Stimulated activated CD4-positive, alpha-beta T cell treated with anti-CD3 and anti-CD28 coated beads, Interleukin-1b, Interleukin-23, amount 100 ng/mL, for 48 hours (primary cell): Measurements from ENCODE around the gene ANP32E.
A peak's percentile ranks its signal among the peaks of the same experiment; 100 is the strongest.

Experiments used
- DNase-seq: peaks from one replicate; pipeline ENCODE4 v3.0.0-alpha.2; 2020

Gene ANP32E

DNA sequence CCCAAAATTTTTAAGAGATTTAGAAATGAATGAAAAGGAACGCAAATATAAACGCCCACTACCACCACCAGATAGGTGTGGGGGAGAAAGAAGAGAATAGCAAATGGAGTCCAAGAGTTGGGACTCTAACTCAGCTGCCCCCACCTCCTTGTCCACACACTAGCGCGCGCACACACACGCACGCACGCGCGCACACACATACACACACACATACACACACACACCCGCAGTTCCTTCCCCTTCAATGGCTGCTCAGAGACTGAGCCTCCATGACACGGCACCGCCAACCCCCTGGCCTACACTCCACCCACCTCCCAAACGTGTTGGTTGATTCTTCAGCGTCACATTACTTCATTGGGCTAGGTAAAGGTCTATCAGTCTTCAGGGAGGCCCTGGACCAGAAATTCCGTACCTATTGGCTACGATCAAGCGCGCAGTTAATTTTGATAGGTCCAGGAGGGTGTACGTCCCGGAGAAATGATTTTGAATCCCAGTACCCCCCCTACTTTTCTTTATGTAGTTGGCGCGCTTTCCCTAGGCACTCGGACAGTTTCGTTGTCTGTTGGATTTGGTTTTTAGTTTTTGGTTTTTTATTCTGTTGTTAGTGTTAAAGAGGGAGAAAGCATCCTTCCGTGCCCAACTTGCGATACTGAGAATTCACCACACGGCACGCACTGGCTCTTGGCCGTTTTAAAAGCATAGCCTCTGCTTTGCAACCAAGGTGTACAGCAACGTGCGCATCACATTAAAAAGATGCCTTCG lies at the start of gene ANP32E:
Gene ANP32E, minus strand, starts transcription at position 261 of the 762 bp plus-strand sequence. CDS start 326 bp downstream, outside the sequence.
- peak; percentile 96 for DNase-seq

DNA sequence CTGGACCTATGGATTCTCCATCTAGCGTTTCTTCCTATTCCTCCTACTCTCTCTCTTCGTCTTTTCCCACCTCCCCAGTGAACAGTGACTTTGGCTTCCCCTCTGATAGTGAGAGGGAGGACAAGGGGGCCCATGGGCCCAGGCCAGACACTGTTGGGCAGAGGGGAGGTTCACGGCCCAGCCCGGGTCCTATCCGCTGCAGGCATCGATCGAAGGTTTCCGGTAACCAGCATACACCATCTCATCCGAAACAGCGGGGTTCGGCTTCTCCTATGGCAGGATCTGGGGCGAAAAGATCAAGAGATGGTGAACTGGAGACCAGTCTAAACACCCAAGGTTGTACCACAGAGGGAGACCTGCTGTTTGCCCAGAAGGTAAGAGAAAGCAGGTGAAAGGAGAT lies 47.3 kb upstream of the ANP32E start:
- DNase-seq = no peak

- peak; percentile 8 for DNase-seq
These were observed 46.6 kb upstream of the ANP32E start for GRCh38 chr1:150282558-150282958.

DNA sequence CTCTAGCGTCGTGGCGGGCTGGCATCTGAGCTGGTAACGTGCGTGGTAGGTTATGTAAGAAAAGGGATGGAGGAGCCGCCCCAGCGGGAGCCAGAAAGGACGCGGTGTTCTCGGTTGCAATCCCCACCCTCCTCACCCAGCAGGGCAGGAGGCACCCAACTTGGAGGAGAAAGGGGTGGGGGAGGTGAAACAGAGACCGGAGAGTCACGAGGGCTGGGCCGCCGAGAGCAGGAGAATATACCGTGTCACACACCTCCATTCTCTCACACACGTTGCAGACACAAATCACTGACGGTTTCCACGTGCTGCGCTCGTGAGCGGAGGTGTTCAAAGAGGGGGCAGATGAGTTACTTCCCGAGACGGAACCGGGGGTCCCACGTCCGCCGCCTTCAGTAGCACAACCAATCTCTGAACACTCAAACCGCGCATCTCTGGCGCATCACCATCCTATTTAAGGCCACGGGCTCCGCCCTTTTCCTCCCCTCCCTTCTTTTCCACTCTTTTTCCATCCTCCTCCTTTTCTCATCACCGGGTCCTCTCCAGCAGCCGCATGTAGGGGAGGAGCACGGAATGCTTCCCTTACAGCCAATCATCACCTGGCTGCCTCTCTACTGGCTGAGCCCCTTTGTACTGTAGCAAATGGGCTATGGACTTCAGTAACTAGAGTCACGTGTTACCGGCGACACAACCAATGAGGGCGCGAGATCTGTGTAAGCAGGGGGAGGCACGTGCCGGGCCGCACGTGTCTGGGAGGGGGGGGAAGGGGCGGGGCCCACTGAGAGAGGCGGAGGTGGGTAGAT lies 46.0 kb upstream of the ANP32E start, which contains the start of gene CIART:
Gene CIART, plus strand, starts transcription at position 797 of the 800 bp plus-strand sequence. CDS start 714 bp downstream, outside the sequence.
- DNase-seq = peak; percentile 88

GRCh38 chr1:150281221-150281757 lies 45.4 kb upstream of the ANP32E start:
- peak; percentile 57 for DNase-seq

GRCh38 chr1:150280138-150280707 lies 44.3 kb upstream of the ANP32E start:
- no peak for DNase-seq

GRCh38 chr1:150273311-150273710 lies 37.4 kb upstream of the ANP32E start:
- no peak for DNase-seq

GRCh38 chr1:150271291-150271959 lies 35.5 kb upstream of the ANP32E start:
- DNase-seq = no peak

DNA sequence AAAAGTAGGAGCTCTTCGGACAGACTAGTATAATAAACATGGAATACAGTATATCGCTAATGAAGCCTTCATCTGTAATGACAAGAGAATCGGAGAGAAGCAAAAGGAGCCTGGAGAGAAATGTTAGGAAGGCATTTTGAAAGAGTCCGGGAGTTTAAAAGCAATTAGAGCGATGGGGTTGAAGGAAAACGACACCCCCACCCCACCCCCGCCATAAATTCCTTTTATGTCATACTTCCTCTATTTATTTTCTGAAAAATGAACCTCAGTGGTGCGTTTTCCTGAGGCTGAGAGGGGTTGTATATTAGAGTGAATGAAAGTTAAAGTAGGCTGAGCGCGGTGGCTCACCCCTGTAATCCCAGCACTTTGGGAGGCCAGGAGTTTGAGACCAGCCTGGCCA lies 33.5 kb upstream of the ANP32E start:
- DNase-seq = no peak

DNA sequence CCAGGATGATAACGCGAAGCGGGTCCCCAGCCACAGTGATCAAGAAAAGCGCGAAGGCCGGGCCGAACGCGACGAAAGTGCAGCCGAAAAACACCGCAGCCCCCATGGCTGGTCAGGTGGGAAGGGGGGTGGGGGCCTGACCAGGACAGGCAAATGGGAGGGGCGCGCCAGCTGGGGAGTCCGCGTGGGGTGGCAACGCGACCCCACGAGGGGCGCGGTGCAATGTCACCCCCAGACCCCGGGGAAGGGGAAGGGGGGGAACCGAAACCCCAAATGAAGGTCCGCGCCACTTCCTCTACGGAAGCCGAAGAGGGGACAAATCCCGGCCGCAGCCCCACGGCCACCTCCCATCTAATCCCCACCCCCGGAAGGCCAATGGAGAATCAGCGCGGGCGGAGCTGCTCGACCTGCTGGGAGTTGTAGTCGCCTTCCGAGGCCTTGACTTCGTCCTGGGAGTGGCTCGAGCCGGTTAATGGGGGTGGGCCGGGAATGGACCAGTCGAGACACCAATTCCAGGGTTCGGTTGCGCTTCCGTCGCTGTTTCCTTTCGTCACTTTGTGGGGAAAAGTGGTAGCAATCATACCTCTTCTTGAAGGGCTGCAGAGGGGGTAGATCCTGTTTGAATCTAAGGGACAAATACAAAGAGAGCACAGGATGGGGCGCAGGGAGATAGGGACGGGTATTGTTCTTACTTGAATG lies 32.9 kb upstream of the ANP32E start, which contains the start of gene APH1A:
Gene APH1A, minus strand, starts transcription at position 312 of the 699 bp plus-strand sequence. Its CDS starts 206 bp downstream, at position 106.
- DNase-seq = peak; percentile 96

DNA sequence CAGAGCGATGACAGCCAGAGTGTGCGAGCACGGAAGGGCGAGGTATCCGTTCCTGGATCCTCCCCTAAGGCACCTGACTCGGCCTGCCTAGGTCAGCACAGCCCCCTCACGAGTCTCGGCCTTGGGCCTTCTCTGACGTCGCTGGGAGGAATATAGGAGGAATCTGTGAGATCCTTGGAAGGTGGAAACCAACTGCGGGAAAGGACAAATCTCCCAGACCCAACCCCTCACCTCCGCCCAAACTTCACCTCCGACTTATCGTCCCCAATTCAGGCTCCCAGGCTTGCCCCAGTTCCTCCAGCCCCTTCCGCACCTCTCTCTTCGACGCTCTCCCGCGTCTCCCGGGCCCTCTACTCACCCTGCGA lies 32.4 kb upstream of the ANP32E start:
- peak; percentile 30 for DNase-seq

DNA sequence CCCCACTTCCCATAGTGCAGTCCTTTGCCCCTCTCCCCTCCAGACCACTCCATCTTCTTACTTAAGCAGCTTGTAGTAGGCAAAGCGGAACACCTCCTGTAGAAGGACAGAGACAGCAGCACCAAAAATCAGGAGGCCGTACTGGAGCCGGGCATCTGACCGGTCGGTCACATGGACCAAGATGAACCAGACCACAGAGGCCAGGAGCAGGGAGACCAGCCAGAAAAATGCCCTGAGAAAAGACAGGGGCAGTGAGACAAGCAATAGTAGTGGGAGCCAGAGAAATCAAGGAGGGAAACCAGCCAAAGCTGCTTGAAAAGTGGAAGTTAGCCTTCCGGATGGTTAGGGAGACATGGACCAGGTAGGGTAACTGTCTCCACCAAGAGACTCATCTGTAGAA lies 32.0 kb upstream of the ANP32E start:
- DNase-seq = no peak

GRCh38 chr1:150263549-150263948 lies 27.6 kb upstream of the ANP32E start:
- no peak for DNase-seq

- DNase-seq = no peak
These were observed 26.7 kb upstream of the ANP32E start for GRCh38 chr1:150262388-150263320.

DNA sequence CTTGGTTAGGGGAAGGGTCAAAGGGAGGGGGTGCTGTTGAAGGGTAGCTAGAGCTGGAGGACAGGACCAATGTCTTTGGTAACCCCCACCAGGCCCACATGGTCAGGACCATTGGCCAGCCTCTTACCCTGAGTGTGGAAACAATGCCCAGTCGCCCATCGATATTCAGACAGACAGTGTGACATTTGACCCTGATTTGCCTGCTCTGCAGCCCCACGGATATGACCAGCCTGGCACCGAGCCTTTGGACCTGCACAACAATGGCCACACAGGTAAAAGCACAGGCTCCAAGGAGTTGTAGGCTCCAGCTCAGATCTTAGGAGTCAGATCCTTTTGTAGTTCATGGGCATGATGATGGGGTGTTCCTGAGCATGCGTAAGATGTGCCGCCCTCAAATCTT lies 25.5 kb upstream of the ANP32E start:
- DNase-seq = no peak

DNA sequence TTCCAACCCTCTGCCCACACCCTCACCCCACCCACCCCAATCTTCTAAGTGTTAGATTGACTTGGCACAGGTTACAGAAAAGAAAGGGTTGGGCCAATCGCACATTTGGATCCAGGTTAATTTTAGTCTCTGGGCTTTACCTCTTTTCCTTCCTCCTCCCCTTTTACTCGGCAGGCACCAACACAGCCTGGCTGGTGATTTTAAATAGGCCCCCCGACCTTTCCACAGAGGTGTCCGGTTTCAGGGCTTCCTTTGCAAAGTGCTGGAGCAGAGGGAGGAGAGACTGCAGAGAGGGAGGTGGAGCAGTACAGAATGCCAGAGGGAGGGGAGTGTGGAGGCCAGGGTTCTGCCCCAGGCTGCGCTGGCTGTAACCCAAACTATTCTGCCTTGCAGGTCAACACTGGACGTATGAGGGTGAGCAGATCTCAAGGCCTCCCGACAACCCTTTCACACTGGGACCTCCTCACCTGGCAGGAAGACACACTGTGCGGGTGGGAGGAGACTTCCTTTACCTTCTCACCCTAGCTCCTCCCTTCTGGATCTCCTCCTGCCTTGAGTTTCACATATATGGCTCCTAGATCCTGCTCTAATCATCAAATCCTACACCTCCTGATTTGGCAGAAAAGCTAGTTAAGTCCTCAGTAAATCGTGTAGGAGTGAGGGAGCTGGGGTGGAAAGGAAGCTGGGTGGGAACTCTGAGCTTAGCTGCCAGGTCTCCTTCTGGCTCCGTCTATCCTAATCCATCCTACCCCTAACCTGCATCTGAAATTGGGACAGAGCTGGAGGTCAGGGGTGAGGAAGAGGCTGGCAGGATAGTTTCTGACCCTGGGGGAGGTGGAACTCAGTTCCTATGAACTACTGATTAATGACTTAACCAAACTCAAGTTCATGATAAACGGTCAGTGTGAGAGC lies 24.1 kb upstream of the ANP32E start:
- no peak for DNase-seq

GRCh38 chr1:150259217-150259616 lies 23.3 kb upstream of the ANP32E start:
- no peak for DNase-seq

DNA sequence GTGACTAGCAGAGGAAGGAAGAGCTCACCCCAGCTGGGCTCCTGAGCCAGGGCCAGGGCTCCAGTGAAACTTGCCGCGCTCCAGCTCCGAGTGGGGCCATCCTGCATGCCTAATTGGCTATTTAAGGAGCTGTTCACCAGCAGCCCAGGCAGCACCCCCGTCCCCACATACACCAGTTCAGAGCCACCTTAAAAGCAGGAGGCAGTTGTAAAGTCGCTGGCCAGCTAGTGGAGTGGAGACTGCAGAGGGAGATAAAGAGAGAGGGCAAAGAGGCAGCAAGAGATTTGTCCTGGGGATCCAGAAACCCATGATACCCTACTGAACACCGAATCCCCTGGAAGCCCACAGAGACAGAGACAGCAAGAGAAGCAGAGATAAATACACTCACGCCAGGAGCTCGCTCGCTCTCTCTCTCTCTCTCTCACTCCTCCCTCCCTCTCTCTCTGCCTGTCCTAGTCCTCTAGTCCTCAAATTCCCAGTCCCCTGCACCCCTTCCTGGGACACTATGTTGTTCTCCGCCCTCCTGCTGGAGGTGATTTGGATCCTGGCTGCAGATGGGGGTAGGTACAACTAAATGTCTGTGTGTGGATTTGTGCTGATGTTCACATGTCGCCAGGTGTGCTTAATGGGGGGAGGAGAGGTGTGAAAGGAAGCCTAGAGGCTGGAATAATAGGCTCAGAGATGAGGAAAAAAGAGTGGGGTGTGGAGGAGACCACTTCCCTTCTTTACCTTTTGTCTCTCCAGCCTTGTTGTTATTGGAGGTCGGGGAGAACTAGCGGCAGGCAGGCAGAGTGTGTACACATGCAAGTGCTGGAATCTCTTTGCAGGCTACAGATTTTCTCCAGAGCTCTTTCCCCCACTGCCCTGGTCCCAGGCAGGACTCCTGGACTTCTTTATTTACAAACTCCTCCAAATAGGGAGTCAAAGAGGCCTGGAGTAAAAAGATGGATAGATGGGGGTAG lies 22.0 kb upstream of the ANP32E start, which contains the start of gene CA14:
Gene CA14, plus strand, starts transcription at position 151 of the 962 bp plus-strand sequence. Its CDS starts 355 bp downstream, at position 506.
- no peak for DNase-seq
